NB4 (cell line): ENCODE data around the gene TXNDC9.

Experiments
- CTCF ChIP-seq: IDR thresholded peaks from one replicate; pipeline ENCODE4 v1.5.1; 2012; ENCODE audit warnings: low read depth, low read length
- MAX ChIP-seq: IDR thresholded peaks from 2 replicates; pipeline ENCODE4 v1.6.1; 2011; ENCODE audit warnings: low read depth, low read length

GRCh38 chr2:99297994-99298393 is 38.1 kb downstream of the TXNDC9 start:
- TF ChIP-seq CTCF (no peak), MAX (no peak)
